Testis (tissue), 2 donors: Measurements from ENCODE around the gene PUM2.

Experiments
- POLR2A ChIP-seq: fragments of 450-650 bp; IDR thresholded peaks from one replicate; pipeline ENCODE4 v1.6.1; 2017; ENCODE audit warnings: antibody characterized with exemption, mild to moderate bottlenecking, moderate library complexity
- TF ChIP-seq, protein P1 (sequence below), 3 experiments: fragments of 450-650 bp in 2 of 3; fragments of 200-600 bp in 1 of 3; sonication (generic) in 1 of 3; IDR thresholded peaks; one replicate each; pipeline ENCODE4 v1.5.1; 2016 to 2019; ENCODE audit warnings: antibody characterized with exemption in 3 of 3, mild to moderate bottlenecking in 2 of 3, moderate library complexity in 1 of 3

DNA sequence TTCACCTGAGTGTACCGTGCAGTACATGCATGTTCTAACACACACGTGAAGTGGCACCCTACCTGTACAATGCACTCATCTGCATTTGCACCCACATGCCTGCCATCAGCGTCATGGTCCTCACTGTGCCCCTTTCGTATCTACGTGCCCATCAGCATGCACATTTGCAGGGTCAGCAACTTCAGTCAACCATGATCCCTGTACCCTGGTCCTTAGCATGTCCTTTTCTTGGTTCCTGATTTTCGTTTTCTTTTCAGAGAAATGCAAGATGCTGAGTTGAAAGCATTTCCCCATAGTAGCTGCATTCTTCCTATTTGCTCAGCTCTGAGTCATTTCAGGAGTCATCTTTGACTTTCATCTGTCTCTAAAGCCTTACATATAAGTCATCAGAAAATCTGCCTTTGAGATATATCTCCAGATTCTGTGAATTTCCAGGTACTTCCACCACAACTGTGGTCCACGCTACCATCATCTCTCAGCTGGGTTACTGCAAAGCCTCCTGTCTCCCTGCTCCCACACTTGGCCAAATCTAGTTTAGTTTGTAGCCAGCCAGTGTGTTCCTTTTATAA, 14.7 kb upstream of the PUM2 start:
- TF ChIP-seq, protein P1, sequence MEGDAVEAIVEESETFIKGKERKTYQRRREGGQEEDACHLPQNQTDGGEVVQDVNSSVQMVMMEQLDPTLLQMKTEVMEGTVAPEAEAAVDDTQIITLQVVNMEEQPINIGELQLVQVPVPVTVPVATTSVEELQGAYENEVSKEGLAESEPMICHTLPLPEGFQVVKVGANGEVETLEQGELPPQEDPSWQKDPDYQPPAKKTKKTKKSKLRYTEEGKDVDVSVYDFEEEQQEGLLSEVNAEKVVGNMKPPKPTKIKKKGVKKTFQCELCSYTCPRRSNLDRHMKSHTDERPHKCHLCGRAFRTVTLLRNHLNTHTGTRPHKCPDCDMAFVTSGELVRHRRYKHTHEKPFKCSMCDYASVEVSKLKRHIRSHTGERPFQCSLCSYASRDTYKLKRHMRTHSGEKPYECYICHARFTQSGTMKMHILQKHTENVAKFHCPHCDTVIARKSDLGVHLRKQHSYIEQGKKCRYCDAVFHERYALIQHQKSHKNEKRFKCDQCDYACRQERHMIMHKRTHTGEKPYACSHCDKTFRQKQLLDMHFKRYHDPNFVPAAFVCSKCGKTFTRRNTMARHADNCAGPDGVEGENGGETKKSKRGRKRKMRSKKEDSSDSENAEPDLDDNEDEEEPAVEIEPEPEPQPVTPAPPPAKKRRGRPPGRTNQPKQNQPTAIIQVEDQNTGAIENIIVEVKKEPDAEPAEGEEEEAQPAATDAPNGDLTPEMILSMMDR (IDR thresholded peaks at IDR 0.05): no peak
- no peak for TF ChIP-seq POLR2A
